ENCODE data around the gene MED23. TPM values are rescaled to one million over a fixed set of nuclear protein-coding genes. Genes with fewer than 3 reads are reported as not detected.

The MED23 gene
- total RNA-seq, 6 donors from 2014 or later: 18.1 to 46.2 (median 23.9) TPM

DNA sequence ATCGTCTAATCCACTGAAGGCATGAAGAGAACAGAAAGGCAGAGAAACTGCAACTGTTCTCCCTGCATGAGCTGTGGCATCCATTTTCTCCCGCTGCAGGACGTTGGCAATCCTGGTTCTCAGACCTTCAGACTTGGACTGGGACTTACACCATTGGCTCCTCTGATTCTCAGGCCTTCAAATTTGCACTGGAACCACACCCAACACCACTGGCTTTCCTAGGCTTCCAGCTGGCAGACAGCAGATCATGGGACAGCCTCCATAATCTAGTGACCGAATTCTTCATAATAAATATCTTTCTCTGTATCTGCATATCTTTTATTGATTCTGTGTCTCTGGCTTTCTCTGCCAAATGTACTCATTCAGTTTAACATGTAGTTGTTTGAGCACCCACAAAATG, 69.1 kb downstream of the MED23 start:
- no peaks in the 10 kb centered on the region for H3K9me3 ChIP-seq
- no peak overlapping the region for H3K4me3 ChIP-seq
- DNase-seq: no peak
- 86 to 89% methylated on average over 4 of the region's 4 CpGs for WGBS, 2 donors
- H3K4me1 ChIP-seq: no peaks in the 10 kb centered on the region
- no peak for ATAC-seq (ENCODE audit: low FRiP score in 2 of 2)
- H3K27me3 ChIP-seq: no peaks in the 10 kb centered on the region
- TF ChIP-seq POLR2A (IDR thresholded peaks at IDR 0.05) (no peak), EP300 (IDR thresholded peaks at IDR 0.05) (no peak), POLR2AphosphoS5 (IDR thresholded peaks at IDR 0.05) (no peak)
- TF ChIP-seq, protein P1, sequence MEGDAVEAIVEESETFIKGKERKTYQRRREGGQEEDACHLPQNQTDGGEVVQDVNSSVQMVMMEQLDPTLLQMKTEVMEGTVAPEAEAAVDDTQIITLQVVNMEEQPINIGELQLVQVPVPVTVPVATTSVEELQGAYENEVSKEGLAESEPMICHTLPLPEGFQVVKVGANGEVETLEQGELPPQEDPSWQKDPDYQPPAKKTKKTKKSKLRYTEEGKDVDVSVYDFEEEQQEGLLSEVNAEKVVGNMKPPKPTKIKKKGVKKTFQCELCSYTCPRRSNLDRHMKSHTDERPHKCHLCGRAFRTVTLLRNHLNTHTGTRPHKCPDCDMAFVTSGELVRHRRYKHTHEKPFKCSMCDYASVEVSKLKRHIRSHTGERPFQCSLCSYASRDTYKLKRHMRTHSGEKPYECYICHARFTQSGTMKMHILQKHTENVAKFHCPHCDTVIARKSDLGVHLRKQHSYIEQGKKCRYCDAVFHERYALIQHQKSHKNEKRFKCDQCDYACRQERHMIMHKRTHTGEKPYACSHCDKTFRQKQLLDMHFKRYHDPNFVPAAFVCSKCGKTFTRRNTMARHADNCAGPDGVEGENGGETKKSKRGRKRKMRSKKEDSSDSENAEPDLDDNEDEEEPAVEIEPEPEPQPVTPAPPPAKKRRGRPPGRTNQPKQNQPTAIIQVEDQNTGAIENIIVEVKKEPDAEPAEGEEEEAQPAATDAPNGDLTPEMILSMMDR (IDR thresholded peaks at IDR 0.05): no peak
- H3K27ac ChIP-seq: no peak overlapping the region
- no peaks in the 10 kb centered on the region for H3K36me3 ChIP-seq

DNA sequence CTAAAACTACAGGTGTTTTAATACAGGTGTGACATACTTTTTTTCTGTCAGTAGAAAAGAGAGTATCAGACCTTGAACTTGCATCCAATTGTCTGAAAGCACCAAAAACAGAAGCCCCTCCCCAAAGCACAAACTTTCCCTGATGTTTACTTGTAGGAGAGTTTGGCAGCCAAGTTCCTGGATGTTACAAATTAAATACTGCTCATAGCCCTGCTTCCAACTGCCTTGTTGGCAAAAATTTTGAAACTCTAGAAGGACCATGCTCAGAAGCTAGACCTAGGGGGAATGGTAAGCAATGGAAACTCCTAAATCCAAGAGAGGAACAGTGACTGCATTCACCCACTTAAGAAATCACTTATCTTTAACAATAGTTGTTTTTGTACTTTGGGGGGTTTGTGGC, 72.0 kb downstream of the MED23 start:
- Histone ChIP-seq H3K27ac (no peak overlapping the region), H3K27me3 (no peaks in the 10 kb centered on the region), H3K4me3 (no peak overlapping the region), H3K9me3 (no peaks in the 10 kb centered on the region), H3K36me3 (no peaks in the 10 kb centered on the region), H3K4me1 (no peaks in the 10 kb centered on the region)
- TF ChIP-seq POLR2A (IDR thresholded peaks at IDR 0.05): no peak
- TF ChIP-seq, protein P1 (IDR thresholded peaks at IDR 0.05): no peak
- TF ChIP-seq EP300 (IDR thresholded peaks at IDR 0.05): no peak
- TF ChIP-seq POLR2AphosphoS5 (IDR thresholded peaks at IDR 0.05): no peak
- DNase-seq (no peak), ATAC-seq (ENCODE audit: low FRiP score in 2 of 2) (no peak)

DNA sequence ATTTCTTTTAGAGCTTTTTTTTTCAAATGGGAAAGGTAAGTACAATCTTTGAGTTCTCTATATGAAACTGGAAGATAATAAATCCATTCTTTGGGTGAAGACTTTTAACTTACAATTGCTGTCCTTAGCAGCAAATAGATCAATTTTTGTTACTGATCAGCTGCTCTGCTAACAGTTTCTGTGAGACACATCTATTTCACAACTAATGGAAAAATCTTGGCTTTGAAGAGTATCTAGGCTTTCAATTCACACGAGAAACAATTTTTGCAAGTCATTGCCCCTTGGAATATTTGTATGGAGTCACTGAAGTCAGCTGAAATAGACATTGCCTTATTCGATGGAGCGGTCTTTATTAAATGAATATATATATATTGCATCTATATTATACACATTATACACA, 75.5 kb downstream of the MED23 start:
- no peak for DNase-seq
- Histone ChIP-seq H3K36me3 (no peaks in the 10 kb centered on the region), H3K27me3 (no peaks in the 10 kb centered on the region), H3K27ac (no peak overlapping the region), H3K4me3 (no peak overlapping the region), H3K9me3 (no peaks in the 10 kb centered on the region), H3K4me1 (no peaks in the 10 kb centered on the region)
- WGBS, 2 donors: 88 to 93% methylated on average over 3 of the region's 3 CpGs
- no peak for TF ChIP-seq POLR2A (IDR thresholded peaks at IDR 0.05)
- TF ChIP-seq, protein P1 (IDR thresholded peaks at IDR 0.05): no peak
- TF ChIP-seq EP300 (IDR thresholded peaks at IDR 0.05): no peak
- TF ChIP-seq POLR2AphosphoS5 (IDR thresholded peaks at IDR 0.05): no peak
- no peak for ATAC-seq (ENCODE audit: low FRiP score in 2 of 2)

DNA sequence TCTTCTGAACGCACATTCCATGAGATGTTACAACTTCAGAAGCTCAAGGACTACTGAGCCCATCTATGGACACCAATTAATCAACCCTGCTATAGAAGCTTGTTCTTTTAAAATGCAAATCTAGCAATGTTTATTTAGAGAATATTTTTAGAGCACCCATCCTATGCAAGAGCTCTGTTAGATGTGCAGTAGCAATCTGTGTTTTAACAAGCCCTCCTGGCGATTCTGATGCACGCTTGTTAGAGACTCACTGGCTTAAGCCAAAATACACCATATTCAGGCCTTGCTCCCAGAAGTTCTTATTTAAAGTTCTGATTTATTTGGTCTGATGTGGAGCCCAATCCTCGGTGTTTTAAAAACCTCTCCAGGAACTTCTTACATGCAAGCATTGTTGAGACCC, 76.1 kb downstream of the MED23 start:
- Histone ChIP-seq H3K27ac (no peak overlapping the region), H3K36me3 (no peaks in the 10 kb centered on the region), H3K4me1 (no peaks in the 10 kb centered on the region), H3K4me3 (no peak overlapping the region), H3K9me3 (no peaks in the 10 kb centered on the region), H3K27me3 (no peaks in the 10 kb centered on the region)
- DNase-seq: no peak
- ATAC-seq (ENCODE audit: low FRiP score in 2 of 2): no peak
- TF ChIP-seq POLR2A (IDR thresholded peaks at IDR 0.05) (no peak), EP300 (IDR thresholded peaks at IDR 0.05) (no peak), POLR2AphosphoS5 (IDR thresholded peaks at IDR 0.05) (no peak)
- TF ChIP-seq, protein P1 (IDR thresholded peaks at IDR 0.05): no peak
- WGBS, 2 donors: 83 to 96% methylated on average over 4 of the region's 4 CpGs

DNA sequence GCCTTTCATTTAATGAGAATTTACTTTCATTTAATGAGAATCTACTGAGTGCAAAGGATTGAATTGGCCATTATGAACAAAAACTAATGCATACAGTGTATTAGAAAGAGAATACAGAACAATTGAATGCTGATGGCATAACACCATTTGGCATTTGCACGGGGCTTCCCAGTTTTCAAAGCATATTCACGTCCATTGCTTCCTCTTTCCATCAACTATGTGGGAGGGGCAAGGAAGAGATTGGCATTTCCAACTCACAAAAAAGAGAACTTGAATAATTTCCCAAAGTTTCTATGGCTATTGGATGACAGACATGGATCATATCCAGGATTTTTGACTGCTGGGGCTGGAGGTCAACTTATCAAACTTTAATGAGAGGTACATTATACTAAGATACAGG, 78.2 kb downstream of the MED23 start:
- Histone ChIP-seq H3K36me3 (no peaks in the 10 kb centered on the region), H3K9me3 (no peaks in the 10 kb centered on the region), H3K27ac (no peak overlapping the region), H3K4me3 (no peak overlapping the region), H3K4me1 (no peaks in the 10 kb centered on the region), H3K27me3 (no peaks in the 10 kb centered on the region)
- ATAC-seq (ENCODE audit: low FRiP score in 2 of 2) (no peak), DNase-seq (no peak)
- no peak for TF ChIP-seq POLR2AphosphoS5 (IDR thresholded peaks at IDR 0.05)
- no peak for TF ChIP-seq EP300 (IDR thresholded peaks at IDR 0.05)
- TF ChIP-seq POLR2A (IDR thresholded peaks at IDR 0.05): no peak
- TF ChIP-seq, protein P1 (IDR thresholded peaks at IDR 0.05): no peak
- 30 to 38% methylated on average over 2 of the region's 2 CpGs for WGBS, 2 donors
